HEK293 (cell line): ENCODE results near the gene PSMA7.
A peak's percentile ranks its signal among the peaks of the same experiment; 100 is the strongest.

Experiments
- GLIS1 ChIP-seq: fragments of 450-650 bp; formaldehyde crosslinking; IDR thresholded peaks from 2 replicates; pipeline ENCODE4 v1.5.1; 2016; ENCODE audit warnings: missing biosample characterization, missing genetic modification characterization
- GLIS2 ChIP-seq: fragments of 450-650 bp; formaldehyde crosslinking; IDR thresholded peaks from 2 replicates; pipeline ENCODE4 v1.5.1; 2016; ENCODE audit warnings: missing biosample characterization, missing genetic modification characterization
- HIC1 ChIP-seq: fragments of 450-650 bp; formaldehyde crosslinking; IDR thresholded peaks from 2 replicates; pipeline ENCODE4 v1.5.1; 2016; ENCODE audit warnings: missing biosample characterization, missing genetic modification characterization
- KLF1 ChIP-seq: fragments of 450-650 bp; formaldehyde crosslinking; IDR thresholded peaks from 2 replicates; pipeline ENCODE4 v1.5.1; 2016; ENCODE audit warnings: missing biosample characterization, missing genetic modification characterization
- KLF7 ChIP-seq: fragments of 450-650 bp; formaldehyde crosslinking; IDR thresholded peaks from 2 replicates; pipeline ENCODE4 v1.5.1; 2016; ENCODE audit warnings: missing biosample characterization, missing genetic modification characterization, borderline replicate concordance
- MYNN ChIP-seq: fragments of 450-650 bp; formaldehyde crosslinking; IDR thresholded peaks from 2 replicates; pipeline ENCODE4 v1.5.1; 2016; ENCODE audit warnings: missing biosample characterization, missing genetic modification characterization, borderline replicate concordance
- PRDM10 ChIP-seq: fragments of 450-650 bp; formaldehyde crosslinking; IDR thresholded peaks from 2 replicates; pipeline ENCODE4 v1.5.1; 2016; ENCODE audit warnings: missing biosample characterization, missing genetic modification characterization
- SCRT1 ChIP-seq: fragments of 450-650 bp; formaldehyde crosslinking; IDR thresholded peaks from 2 replicates; pipeline ENCODE4 v1.5.1; 2016; ENCODE audit warnings: missing biosample characterization, missing genetic modification characterization, borderline replicate concordance
- SETDB1 ChIP-seq: IDR thresholded peaks from one replicate; pipeline ENCODE4 v1.6.1; 2017; ENCODE audit warnings: mild to moderate bottlenecking, low read length, moderate library complexity, mixed read lengths; ENCODE audit not compliant: insufficient read length
- SP2 ChIP-seq: fragments of 450-650 bp; formaldehyde crosslinking; IDR thresholded peaks from 2 replicates; pipeline ENCODE4 v1.5.1; 2016; ENCODE audit warnings: missing biosample characterization, missing genetic modification characterization
- WT1 ChIP-seq: fragments of 450-650 bp; formaldehyde crosslinking; IDR thresholded peaks from 2 replicates; pipeline ENCODE4 v1.5.1; 2016; ENCODE audit warnings: missing biosample characterization, missing genetic modification characterization
- ZBTB44 ChIP-seq: fragments of 450-650 bp; IDR thresholded peaks from 2 replicates; pipeline ENCODE4 v1.5.1; 2018; ENCODE audit warnings: missing biosample characterization, mild to moderate bottlenecking, missing genetic modification characterization
- ZFP69B ChIP-seq: fragments of 450-650 bp; formaldehyde crosslinking; IDR thresholded peaks from 2 replicates; pipeline ENCODE4 v1.5.1; 2016; ENCODE audit warnings: missing biosample characterization, missing genetic modification characterization
- ZNF112 ChIP-seq: fragments of 450-650 bp; formaldehyde crosslinking; IDR thresholded peaks from 2 replicates; pipeline ENCODE4 v1.5.0; 2017; ENCODE audit warnings: missing biosample characterization, missing genetic modification characterization
- ZNF138 ChIP-seq: fragments of 450-650 bp; formaldehyde crosslinking; IDR thresholded peaks from 2 replicates; pipeline ENCODE4 v1.5.1; 2016; ENCODE audit warnings: missing biosample characterization, missing genetic modification characterization, borderline replicate concordance
- ZNF155 ChIP-seq: fragments of 450-650 bp; formaldehyde crosslinking; IDR thresholded peaks from 2 replicates; pipeline ENCODE4 v1.5.1; 2016; ENCODE audit warnings: missing biosample characterization, missing genetic modification characterization
- ZNF175 ChIP-seq: fragments of 450-650 bp; formaldehyde crosslinking; IDR thresholded peaks from 2 replicates; pipeline ENCODE4 v1.5.1; 2016; ENCODE audit warnings: missing biosample characterization, missing genetic modification characterization
- ZNF19 ChIP-seq: fragments of 450-650 bp; formaldehyde crosslinking; IDR thresholded peaks from 2 replicates; pipeline ENCODE4; 2016; ENCODE audit warnings: missing biosample characterization, missing genetic modification characterization, low read depth
- ZNF214 ChIP-seq: fragments of 450-650 bp; formaldehyde crosslinking; IDR thresholded peaks from 2 replicates; pipeline ENCODE4 v1.5.1; 2017; ENCODE audit warnings: missing biosample characterization, mild to moderate bottlenecking, missing genetic modification characterization, borderline replicate concordance
- ZNF221 ChIP-seq: fragments of 450-650 bp; formaldehyde crosslinking; IDR thresholded peaks from 2 replicates; pipeline ENCODE4 v1.5.1; 2017; ENCODE audit warnings: missing biosample characterization, missing genetic modification characterization, borderline replicate concordance
- ZNF37A ChIP-seq: fragments of 450-650 bp; IDR thresholded peaks from 2 replicates; pipeline ENCODE4 v1.5.1; 2018; ENCODE audit warnings: missing biosample characterization, missing genetic modification characterization
- ZNF521 ChIP-seq: fragments of 450-650 bp; formaldehyde crosslinking; IDR thresholded peaks from 2 replicates; pipeline ENCODE4 v1.5.1; 2017; ENCODE audit warnings: missing biosample characterization, mild to moderate bottlenecking, missing genetic modification characterization
- ZNF560 ChIP-seq: fragments of 450-650 bp; formaldehyde crosslinking; IDR thresholded peaks from 2 replicates; pipeline ENCODE4 v1.5.1; 2017; ENCODE audit warnings: missing biosample characterization, missing genetic modification characterization, borderline replicate concordance
- ZNF561 ChIP-seq: fragments of 450-650 bp; IDR thresholded peaks from 2 replicates; pipeline ENCODE4 v1.5.1; 2018; ENCODE audit warnings: missing biosample characterization, missing genetic modification characterization, borderline replicate concordance
- ZNF585B ChIP-seq: fragments of 450-650 bp; formaldehyde crosslinking; IDR thresholded peaks from 2 replicates; pipeline ENCODE4 v1.5.1; 2016; ENCODE audit warnings: missing biosample characterization, missing genetic modification characterization
- ZNF624 ChIP-seq: fragments of 450-650 bp; formaldehyde crosslinking; IDR thresholded peaks from 2 replicates; pipeline ENCODE4 v1.5.1; 2017; ENCODE audit warnings: missing biosample characterization, missing genetic modification characterization
- ZNF792 ChIP-seq: fragments of 450-650 bp; formaldehyde crosslinking; IDR thresholded peaks from 2 replicates; pipeline ENCODE4 v1.5.1; 2016; ENCODE audit warnings: missing biosample characterization, missing genetic modification characterization
- TF ChIP-seq, protein P1 (sequence below): fragments of 450-650 bp; formaldehyde crosslinking; IDR thresholded peaks from 2 replicates; pipeline ENCODE4 v1.5.1; 2016; ENCODE audit warnings: missing biosample characterization, missing genetic modification characterization
- TF ChIP-seq, protein P2 (sequence below): fragments of 450-650 bp; formaldehyde crosslinking; IDR thresholded peaks from 2 replicates; pipeline ENCODE4 v1.5.1; 2016; ENCODE audit warnings: missing biosample characterization, missing genetic modification characterization

The PSMA7 gene

DNA sequence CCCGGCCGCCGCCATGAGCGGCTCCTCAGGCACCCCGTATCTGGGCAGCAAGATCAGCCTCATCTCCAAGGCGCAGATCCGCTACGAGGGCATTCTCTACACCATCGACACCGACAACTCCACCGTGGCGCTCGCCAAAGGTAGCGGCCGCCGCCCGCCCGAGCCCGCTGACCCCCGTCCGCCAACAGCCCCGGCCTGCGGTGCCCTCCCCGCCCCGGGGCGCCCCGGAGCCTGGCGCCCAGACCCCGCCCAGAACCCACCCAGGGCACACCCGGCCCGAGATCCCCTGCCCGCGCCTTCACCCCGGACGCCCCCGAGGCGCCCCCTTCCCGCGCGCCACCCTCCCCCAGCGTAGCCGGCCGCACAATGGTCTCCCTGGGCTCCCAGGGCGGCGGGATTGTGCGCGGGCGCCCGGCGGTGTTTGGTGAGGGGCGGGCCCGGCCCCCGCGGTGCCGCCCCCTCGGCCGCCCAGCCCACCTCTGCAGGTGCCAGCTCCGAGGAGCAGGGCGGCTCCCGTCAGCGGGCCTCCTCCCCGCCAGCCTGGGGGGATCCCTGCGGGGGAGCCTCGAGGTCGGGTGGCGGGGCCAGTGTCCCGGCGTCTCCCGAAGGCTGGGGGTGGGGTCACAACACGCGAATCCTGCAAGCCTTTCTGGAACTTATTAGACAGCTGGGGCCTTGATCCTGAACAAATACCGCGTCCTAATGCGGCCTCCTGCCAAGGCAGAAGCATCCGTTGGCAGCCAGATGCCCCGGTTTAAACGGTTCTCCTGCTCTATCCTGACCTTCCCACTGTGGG lies 20.3 kb downstream of the PSMA7 start (continued):
- TF ChIP-seq, protein P1, sequence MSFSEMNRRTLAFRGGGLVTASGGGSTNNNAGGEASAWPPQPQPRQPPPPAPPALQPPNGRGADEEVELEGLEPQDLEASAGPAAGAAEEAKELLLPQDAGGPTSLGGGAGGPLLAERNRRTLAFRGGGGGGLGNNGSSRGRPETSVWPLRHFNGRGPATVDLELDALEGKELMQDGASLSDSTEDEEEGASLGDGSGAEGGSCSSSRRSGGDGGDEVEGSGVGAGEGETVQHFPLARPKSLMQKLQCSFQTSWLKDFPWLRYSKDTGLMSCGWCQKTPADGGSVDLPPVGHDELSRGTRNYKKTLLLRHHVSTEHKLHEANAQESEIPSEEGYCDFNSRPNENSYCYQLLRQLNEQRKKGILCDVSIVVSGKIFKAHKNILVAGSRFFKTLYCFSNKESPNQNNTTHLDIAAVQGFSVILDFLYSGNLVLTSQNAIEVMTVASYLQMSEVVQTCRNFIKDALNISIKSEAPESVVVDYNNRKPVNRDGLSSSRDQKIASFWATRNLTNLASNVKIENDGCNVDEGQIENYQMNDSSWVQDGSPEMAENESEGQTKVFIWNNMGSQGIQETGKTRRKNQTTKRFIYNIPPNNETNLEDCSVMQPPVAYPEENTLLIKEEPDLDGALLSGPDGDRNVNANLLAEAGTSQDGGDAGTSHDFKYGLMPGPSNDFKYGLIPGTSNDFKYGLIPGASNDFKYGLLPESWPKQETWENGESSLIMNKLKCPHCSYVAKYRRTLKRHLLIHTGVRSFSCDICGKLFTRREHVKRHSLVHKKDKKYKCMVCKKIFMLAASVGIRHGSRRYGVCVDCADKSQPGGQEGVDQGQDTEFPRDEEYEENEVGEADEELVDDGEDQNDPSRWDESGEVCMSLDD (tag by site-specific recombination): no peak
- TF ChIP-seq SCRT1 (tag by site-specific recombination): no peak
- no peak for TF ChIP-seq ZNF221 (tag by site-specific recombination)
- TF ChIP-seq ZFP69B (tag by site-specific recombination): no peak
- no peak for TF ChIP-seq ZNF214 (tag by site-specific recombination)
- no peak for TF ChIP-seq ZNF585B
- TF ChIP-seq ZNF560 (tag by site-specific recombination): no peak
- TF ChIP-seq ZNF521 (tag by site-specific recombination): no peak
- TF ChIP-seq ZNF561 (tag by site-specific recombination): no peak
- no peak for TF ChIP-seq PRDM10 (tag by site-specific recombination)
- TF ChIP-seq KLF7: peak; percentile 43; the same call in 1 of the 2 replicates
- TF ChIP-seq, protein P2, sequence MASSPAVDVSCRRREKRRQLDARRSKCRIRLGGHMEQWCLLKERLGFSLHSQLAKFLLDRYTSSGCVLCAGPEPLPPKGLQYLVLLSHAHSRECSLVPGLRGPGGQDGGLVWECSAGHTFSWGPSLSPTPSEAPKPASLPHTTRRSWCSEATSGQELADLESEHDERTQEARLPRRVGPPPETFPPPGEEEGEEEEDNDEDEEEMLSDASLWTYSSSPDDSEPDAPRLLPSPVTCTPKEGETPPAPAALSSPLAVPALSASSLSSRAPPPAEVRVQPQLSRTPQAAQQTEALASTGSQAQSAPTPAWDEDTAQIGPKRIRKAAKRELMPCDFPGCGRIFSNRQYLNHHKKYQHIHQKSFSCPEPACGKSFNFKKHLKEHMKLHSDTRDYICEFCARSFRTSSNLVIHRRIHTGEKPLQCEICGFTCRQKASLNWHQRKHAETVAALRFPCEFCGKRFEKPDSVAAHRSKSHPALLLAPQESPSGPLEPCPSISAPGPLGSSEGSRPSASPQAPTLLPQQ (tag by site-specific recombination): no peak
- no peak for TF ChIP-seq ZNF138 (tag by site-specific recombination)
- no peak for TF ChIP-seq ZNF792 (tag by site-specific recombination)
- TF ChIP-seq WT1: no peak
- TF ChIP-seq ZNF37A (tag by site-specific recombination): no peak
- TF ChIP-seq HIC1: 0 out of 2 replicates have a peak, but pooled peaks have one; percentile 50
- TF ChIP-seq ZNF19 (tag by site-specific recombination): no peak
- peak; percentile 37 for TF ChIP-seq SP2
- TF ChIP-seq SETDB1: no peak
- TF ChIP-seq GLIS1: peak; percentile 98
- no peak for TF ChIP-seq ZBTB44 (tag by site-specific recombination)
- TF ChIP-seq ZNF155: no peak
- no peak for TF ChIP-seq ZNF175
- TF ChIP-seq ZNF112 (tag by site-specific recombination): no peak
- no peak for TF ChIP-seq ZNF624
- TF ChIP-seq GLIS2 (tag by site-specific recombination): peak; percentile 86
- no peak for TF ChIP-seq MYNN
- peak; percentile 80 for TF ChIP-seq KLF1 (tag by site-specific recombination)
